ENCODE results near the gene EYS. TPM values are rescaled to one million over a fixed set of nuclear protein-coding genes. Genes with fewer than 3 reads are reported as not detected.

Gene EYS
- total RNA-seq, 1 experiment from 2014 or later = not detected

DNA sequence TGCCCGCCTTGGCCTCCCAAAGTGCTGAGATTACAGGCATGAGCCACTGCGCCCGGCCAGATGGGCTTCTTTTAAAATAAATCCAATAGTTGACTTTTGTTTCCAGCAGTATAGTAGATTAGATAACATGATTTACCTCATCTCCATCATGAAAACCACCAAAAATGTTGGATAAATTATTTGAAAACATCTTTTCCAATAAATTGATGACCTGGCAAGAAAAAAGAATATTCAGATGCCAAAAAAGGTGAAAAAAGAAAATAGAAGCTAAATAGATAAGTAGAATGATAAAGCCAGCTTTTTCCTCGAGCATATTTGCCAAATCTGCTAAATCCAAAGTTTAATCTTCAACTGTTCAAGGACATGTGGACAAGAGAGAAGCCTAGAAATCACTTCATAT, 1962.2 kb downstream of the EYS start:
- Histone ChIP-seq H3K4me3 (replicated peaks in 1 of 2; ENCODE audit: low read depth in 1 of 2, low read length in 2 of 2) (no peak overlapping the region), H3K4me2 (ENCODE audit: low read length) (no peak overlapping the region), H3K27me3 (ENCODE audit: insufficient read depth, low read length) (no peaks in the 10 kb centered on the region), H3K9me2 (ENCODE audit: insufficient read depth) (no peaks in the 10 kb centered on the region), H2AFZ (ENCODE audit: low read depth, low read length, poor library complexity, severe bottlenecking) (no peak overlapping the region), H3K9ac (ENCODE audit: low read length) (no peak overlapping the region), H3K36me3 (ENCODE audit: control insufficient read depth in 1 of 2, insufficient read depth in 2 of 2, low read length in 2 of 2) (no peaks in the 10 kb centered on the region), H3K9me3 (ENCODE audit: control insufficient read depth in 1 of 2, insufficient read depth in 1 of 2, low read depth in 1 of 2, low read length in 2 of 2) (no peaks in the 10 kb centered on the region), H3K27ac (ENCODE audit: low read depth, low read length) (no peak overlapping the region), H3K79me2 (ENCODE audit: insufficient read depth, low read length) (no peaks in the 10 kb centered on the region), H3K4me1 (ENCODE audit: control insufficient read depth in 1 of 2, insufficient read depth in 2 of 2, low read length in 2 of 2) (peaks cover 25 to 29% of the 10 kb centered on the region in 2 experiments), H4K20me1 (ENCODE audit: insufficient read depth) (no peaks in the 10 kb centered on the region)
- ChIA-PET CTCF (interaction anchor here (1.0 kb wide), 1 partner anchor 20 kb away, joined by 5 read pairs; no protein-coding TSS in a partner anchor), RAD21 (ENCODE audit: low non-redundant PET in 1 of 2, low total read pairs in 2 of 2, uncharacterized antibody in 2 of 2, unreplicated experiment in 2 of 2) (interaction anchor here in 1 of 2 experiments (0.7 kb wide), 1 partner anchor 20 kb away, joined by 3 read pairs; no protein-coding TSS in a partner anchor), POLR2A (no interaction called here)
- DNase-seq (ENCODE audit: low read depth, low spot score) (no peak), ATAC-seq (no peak)
- no peak for TF ChIP-seq SRF (IDR thresholded peaks at IDR 0.05; ENCODE audit: low read depth)
- no peak for TF ChIP-seq RAD21 (IDR thresholded peaks at IDR 0.05; ENCODE audit: low read depth)
- no peak for TF ChIP-seq YY1 (IDR thresholded peaks at IDR 0.05; ENCODE audit: extremely low read depth, insufficient replicate concordance, low read depth, low read length)
- no peak for TF ChIP-seq SP1 (IDR thresholded peaks at IDR 0.05; ENCODE audit: low read depth)
- no peak for TF ChIP-seq CEBPB (IDR thresholded peaks at IDR 0.05; ENCODE audit: low read depth)
- TF ChIP-seq, protein P1, sequence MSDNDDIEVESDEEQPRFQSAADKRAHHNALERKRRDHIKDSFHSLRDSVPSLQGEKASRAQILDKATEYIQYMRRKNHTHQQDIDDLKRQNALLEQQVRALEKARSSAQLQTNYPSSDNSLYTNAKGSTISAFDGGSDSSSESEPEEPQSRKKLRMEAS (IDR thresholded peaks at IDR 0.05) = no peak
- TF ChIP-seq EZH2 (IDR thresholded peaks at IDR 0.05) = no peak
- TF ChIP-seq EZH2phosphoT487 (IDR thresholded peaks at IDR 0.05; ENCODE audit: borderline replicate concordance) = no peak
- TF ChIP-seq, protein P2, sequence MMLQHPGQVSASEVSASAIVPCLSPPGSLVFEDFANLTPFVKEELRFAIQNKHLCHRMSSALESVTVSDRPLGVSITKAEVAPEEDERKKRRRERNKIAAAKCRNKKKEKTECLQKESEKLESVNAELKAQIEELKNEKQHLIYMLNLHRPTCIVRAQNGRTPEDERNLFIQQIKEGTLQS (IDR thresholded peaks at IDR 0.05) = no peak
- TF ChIP-seq ZNF274 (IDR thresholded peaks at IDR 0.05; ENCODE audit: low read depth, low read length) = no peak
- no peak for TF ChIP-seq FOSL1 (IDR thresholded peaks at IDR 0.05; ENCODE audit: low read depth)
- no peak for TF ChIP-seq ELF1 (IDR thresholded peaks at IDR 0.05; ENCODE audit: borderline replicate concordance, low read depth)
- BruUV-seq (replicated peaks) = no TSS peak
- intact Hi-C loops (cut with micrococcal nuclease) = no loop called here

DNA sequence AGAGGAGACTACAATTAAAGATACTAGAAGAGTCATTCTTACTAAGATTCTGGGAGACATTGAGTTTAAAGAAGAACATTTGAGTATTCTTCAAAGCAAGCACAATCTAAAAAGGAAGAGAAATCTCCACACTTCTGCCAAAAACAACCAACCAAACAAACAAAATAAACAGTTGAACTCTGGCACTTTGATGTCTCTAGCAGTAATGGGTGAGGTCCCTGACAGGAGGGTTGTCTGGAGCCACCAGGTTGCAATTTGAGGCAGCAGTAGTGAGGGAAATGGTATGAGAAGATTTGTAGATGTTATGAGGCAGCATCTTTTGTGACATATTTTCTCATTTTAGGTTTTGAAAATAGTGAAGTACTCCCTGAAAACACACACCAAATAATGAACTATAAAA, 1963.3 kb downstream of the EYS start:
- Histone ChIP-seq H3K9me3 (ENCODE audit: control insufficient read depth in 1 of 2, insufficient read depth in 1 of 2, low read depth in 1 of 2, low read length in 2 of 2) (no peaks in the 10 kb centered on the region), H3K27me3 (ENCODE audit: insufficient read depth, low read length) (no peaks in the 10 kb centered on the region), H3K9ac (ENCODE audit: low read length) (no peak overlapping the region), H2AFZ (ENCODE audit: low read depth, low read length, poor library complexity, severe bottlenecking) (no peak overlapping the region), H3K4me2 (ENCODE audit: low read length) (no peak overlapping the region), H3K4me3 (replicated peaks in 1 of 2; ENCODE audit: low read depth in 1 of 2, low read length in 2 of 2) (no peak overlapping the region), H4K20me1 (ENCODE audit: insufficient read depth) (no peaks in the 10 kb centered on the region), H3K36me3 (ENCODE audit: control insufficient read depth in 1 of 2, insufficient read depth in 2 of 2, low read length in 2 of 2) (no peaks in the 10 kb centered on the region), H3K79me2 (ENCODE audit: insufficient read depth, low read length) (no peaks in the 10 kb centered on the region), H3K4me1 (ENCODE audit: control insufficient read depth in 1 of 2, insufficient read depth in 2 of 2, low read length in 2 of 2) (peaks cover 37 to 40% of the 10 kb centered on the region in 2 experiments), H3K9me2 (ENCODE audit: insufficient read depth) (no peaks in the 10 kb centered on the region), H3K27ac (ENCODE audit: low read depth, low read length) (no peak overlapping the region)
- no peak for ATAC-seq
- intact Hi-C loops (cut with micrococcal nuclease) = no loop called here
- no TSS peak for BruUV-seq (replicated peaks)
- CTCF ChIA-PET = interaction anchor here (1.7 kb wide), 1 partner anchor 21 kb away, joined by 4 read pairs; no protein-coding TSS in a partner anchor
- no peak for DNase-seq (ENCODE audit: low read depth, low spot score)
- RAD21 ChIA-PET (ENCODE audit: low non-redundant PET in 1 of 2, low total read pairs in 2 of 2, uncharacterized antibody in 2 of 2, unreplicated experiment in 2 of 2) = no interaction called here
- POLR2A ChIA-PET = no interaction called here
- no peak for TF ChIP-seq CEBPB (IDR thresholded peaks at IDR 0.05; ENCODE audit: low read depth)
- no peak for TF ChIP-seq ELF1 (IDR thresholded peaks at IDR 0.05; ENCODE audit: borderline replicate concordance, low read depth)
- TF ChIP-seq POLR2AphosphoS5 (IDR thresholded peaks at IDR 0.05; ENCODE audit: low read depth, low read length) = no peak
- no peak for TF ChIP-seq CBX3 (IDR thresholded peaks at IDR 0.05; ENCODE audit: low read depth)
- no peak for TF ChIP-seq ZBTB33 (IDR thresholded peaks at IDR 0.05; ENCODE audit: extremely low read depth, insufficient replicate concordance, low read length)
- no peak for TF ChIP-seq JUND (IDR thresholded peaks at IDR 0.05)
- no peak for TF ChIP-seq POLR2A (IDR thresholded peaks at IDR 0.05; ENCODE audit: borderline replicate concordance, extremely low read depth, insufficient read depth, insufficient read length)
- no peak for TF ChIP-seq ZNF274 (IDR thresholded peaks at IDR 0.05; ENCODE audit: low read depth, low read length)
- no peak for TF ChIP-seq RAD21 (IDR thresholded peaks at IDR 0.05; ENCODE audit: low read depth)
